H1 (cell line): ENCODE data around the gene CLBA1. TPM values are rescaled to one million over a fixed set of nuclear protein-coding genes. Genes with fewer than 3 reads are reported as not detected.

Experiments
- CTCF ChIA-PET: fragments of 300-600 bp; sonication (Branson Sonifier 250); formaldehyde crosslinking; loops from one replicate; lab custom pipeline; 2021; ENCODE audit not compliant: partially characterized antibody; lab: Charles Lee
- POLR2A ChIA-PET: fragments of 300-600 bp; sonication (Branson Sonifier 250); formaldehyde crosslinking; loops from one replicate; lab custom pipeline; 2021; ENCODE audit warnings: inconsistent platforms; ENCODE audit not compliant: partially characterized antibody; lab: Charles Lee
- DNase-seq, 2 experiments: peaks; one replicate each; pipeline versions ENCODE4 v3.0.0 to v3.0.0-alpha.2; 2010 to 2022; ENCODE audit warnings: low spot score in 2 of 2, low read depth in 1 of 2, mixed read lengths in 1 of 2
- FAIRE-seq: peaks from 2 replicates; lab custom pipeline; 2011; peaks lifted over from hg19 to GRCh38; lab: Jason Lieb, UNC
- H2AFZ ChIP-seq: 2 replicates; pipeline ENCODE4 v1.8.1; 2012; ENCODE audit warnings: low read length, inconsistent platforms
- H2AK5ac ChIP-seq: 2 replicates; pipeline ENCODE4 v1.6.1; 2013; ENCODE audit warnings: low read depth, low read length
- H2BK120ac ChIP-seq: replicated peaks from 2 replicates; pipeline ENCODE3; 2013; ENCODE audit warnings: low read depth, low read length, inconsistent platforms
- H2BK12ac ChIP-seq: 2 replicates; pipeline ENCODE4 v1.6.1; 2013; ENCODE audit warnings: low read depth, low read length
- H2BK15ac ChIP-seq: 2 replicates; pipeline ENCODE4 v1.6.1; 2013; ENCODE audit warnings: low read length
- H2BK20ac ChIP-seq: 2 replicates; pipeline ENCODE4 v1.6.1; 2013; ENCODE audit warnings: low read length
- H2BK5ac ChIP-seq: 2 replicates; pipeline ENCODE4 v1.6.1; 2013; ENCODE audit warnings: low read depth, low read length
- H3K14ac ChIP-seq: 2 replicates; pipeline ENCODE4 v1.6.1; 2013; ENCODE audit warnings: inconsistent platforms; ENCODE audit not compliant: insufficient read length
- H3K18ac ChIP-seq: 2 replicates; pipeline ENCODE4 v1.6.1; 2013; ENCODE audit warnings: low read length; ENCODE audit errors: extremely low read depth
- H3K23ac ChIP-seq: 2 replicates; pipeline ENCODE4 v1.6.1; 2013; ENCODE audit warnings: inconsistent platforms; ENCODE audit not compliant: insufficient read length
- H3K23me2 ChIP-seq: 2 replicates; pipeline ENCODE4 v1.6.1; 2013; ENCODE audit warnings: low read depth, low read length
- H3K27ac ChIP-seq: 2 replicates; pipeline ENCODE4 v1.6.1; 2011; ENCODE audit warnings: low read depth, low read length, inconsistent platforms
- H3K27me3 ChIP-seq, 4 experiments: replicated peaks in 1 of 4; 1 replicate in 1 of 4; 2 replicates in 3 of 4; pipeline versions ENCODE4 v1.6.1 to v1.8.1; 2011 to 2013; ENCODE audit warnings: low read length in 3 of 4, mild to moderate bottlenecking in 3 of 4, inconsistent platforms in 2 of 4, mixed read lengths in 2 of 4, moderate library complexity in 1 of 4; ENCODE audit not compliant: control insufficient read depth in 3 of 4, insufficient read depth in 3 of 4; ENCODE audit errors: extremely low read depth in 1 of 4
- H3K36me3 ChIP-seq, 4 experiments: 2 replicates each; pipeline versions ENCODE4 v1.6.1 to v1.8.1; 2011 to 2013; ENCODE audit warnings: mild to moderate bottlenecking in 4 of 4, low read length in 3 of 4, moderate library complexity in 2 of 4, control low read depth in 1 of 4, inconsistent platforms in 1 of 4; ENCODE audit not compliant: insufficient read depth in 4 of 4, control insufficient read depth in 2 of 4
- H3K4ac ChIP-seq: replicated peaks from 2 replicates; pipeline ENCODE3; 2013; ENCODE audit warnings: low read length, low read depth, mixed read lengths, inconsistent platforms; ENCODE audit not compliant: insufficient read length
- H3K4me1 ChIP-seq, 4 experiments: replicated peaks in 1 of 4; 1 replicate in 1 of 4; 2 replicates in 3 of 4; pipeline versions ENCODE4 v1.6.1 to v1.8.1; 2011 to 2013; ENCODE audit warnings: low read length in 3 of 4, inconsistent platforms in 2 of 4, mixed read lengths in 1 of 4; ENCODE audit not compliant: insufficient read depth in 4 of 4, control insufficient read depth in 3 of 4
- H3K4me2 ChIP-seq, 2 experiments: 2 replicates each; pipeline versions ENCODE4 v1.6.1 to v1.8.1; 2011 to 2013; ENCODE audit warnings: low read depth in 2 of 2, low read length in 2 of 2, control low read depth in 1 of 2, inconsistent platforms in 1 of 2, mild to moderate bottlenecking in 1 of 2; ENCODE audit not compliant: insufficient read depth in 1 of 2
- H3K4me3 ChIP-seq, 4 experiments: fragments of 200-600, 300-600 bp in 1 of 4; sonication (generic), shearing (Covaris generic), sonication (Bioruptor Twin) in 1 of 4; 2 replicates each; pipeline versions ENCODE4 v1.5.1 to v1.8.1; 2011 to 2016; ENCODE audit warnings: low read length in 4 of 4, low read depth in 3 of 4, control low read depth in 2 of 4, inconsistent platforms in 2 of 4, mild to moderate bottlenecking in 2 of 4, mixed read lengths in 1 of 4, moderate library complexity in 1 of 4; ENCODE audit not compliant: insufficient read depth in 2 of 4; ENCODE audit errors: extremely low read depth in 1 of 4
- H3K56ac ChIP-seq: replicated peaks from 2 replicates; pipeline ENCODE3; 2013; ENCODE audit warnings: low read depth, mild to moderate bottlenecking, mixed read lengths, low read length, inconsistent platforms; ENCODE audit not compliant: insufficient read length
- H3K79me1 ChIP-seq: 2 replicates; pipeline ENCODE4 v1.6.1; 2013; ENCODE audit warnings: low read depth, low read length, control low read depth
- H3K79me2 ChIP-seq, 2 experiments: 2 replicates each; pipeline versions ENCODE4 v1.6.1 to v1.8.1; 2012 to 2013; ENCODE audit warnings: low read length in 2 of 2, mild to moderate bottlenecking in 2 of 2, inconsistent platforms in 1 of 2; ENCODE audit not compliant: insufficient read depth in 2 of 2, control insufficient read depth in 1 of 2
- H3K9ac ChIP-seq, 4 experiments: replicated peaks in 1 of 4; 1 replicate in 1 of 4; 2 replicates in 3 of 4; pipeline versions ENCODE4 v1.6.1 to v1.8.1; 2011 to 2013; ENCODE audit warnings: low read depth in 3 of 4, low read length in 3 of 4, control low read depth in 2 of 4, mild to moderate bottlenecking in 2 of 4, moderate library complexity in 2 of 4, inconsistent platforms in 1 of 4; ENCODE audit errors: extremely low read depth in 1 of 4
- H3K9me3 ChIP-seq, 2 experiments: 2 replicates each; pipeline versions ENCODE4 v1.6.1 to v1.8.1; 2012 to 2013; ENCODE audit warnings: mild to moderate bottlenecking in 2 of 2, moderate library complexity in 2 of 2, control low read depth in 1 of 2, inconsistent platforms in 1 of 2, low read depth in 1 of 2, low read length in 1 of 2, mixed read lengths in 1 of 2; ENCODE audit not compliant: insufficient read depth in 2 of 2
- H4K20me1 ChIP-seq, 2 experiments: replicated peaks in 1 of 2; 2 replicates each; pipeline versions ENCODE3 to v1.8.1; 2011 to 2013; ENCODE audit warnings: inconsistent platforms in 2 of 2, low read length in 2 of 2, mild to moderate bottlenecking in 1 of 2; ENCODE audit not compliant: insufficient read depth in 2 of 2, control insufficient read depth in 1 of 2
- H4K5ac ChIP-seq: 2 replicates; pipeline ENCODE4 v1.6.1; 2013; ENCODE audit warnings: low read length, low read depth, mixed read lengths, inconsistent platforms; ENCODE audit not compliant: insufficient read length
- H4K8ac ChIP-seq: 2 replicates; pipeline ENCODE4 v1.8.0; 2013; ENCODE audit warnings: mild to moderate bottlenecking, moderate library complexity, low read length, inconsistent platforms; ENCODE audit not compliant: insufficient read depth; ENCODE audit errors: extremely low read depth
- H4K91ac ChIP-seq: replicated peaks from 2 replicates; pipeline ENCODE3; 2013; ENCODE audit warnings: low read length, mixed read lengths, inconsistent platforms; ENCODE audit not compliant: insufficient read length
- BACH1 ChIP-seq: IDR thresholded peaks from 2 replicates; pipeline ENCODE4 v1.6.1; 2012; ENCODE audit warnings: low read length, improper control_type of control experiment
- CBX8 ChIP-seq: fragments of 300-800, 300-1000 bp; sonication (generic); IDR thresholded peaks from 2 replicates; pipeline ENCODE4 v1.7.1; 2016; ENCODE audit warnings: low read depth, low read length, borderline replicate concordance
- CEBPB ChIP-seq: IDR thresholded peaks from 2 replicates; pipeline ENCODE4 v1.6.1; 2012; ENCODE audit warnings: low read depth, low read length
- MAFK ChIP-seq: IDR thresholded peaks from 2 replicates; pipeline ENCODE4 v1.6.1; 2012; ENCODE audit warnings: low read depth, mild to moderate bottlenecking, improper control_type of control experiment, low read length
- NANOG ChIP-seq: IDR thresholded peaks from 2 replicates; pipeline ENCODE4 v1.6.1; 2011; ENCODE audit warnings: low read length, low read depth, mild to moderate bottlenecking, inconsistent platforms; ENCODE audit not compliant: insufficient read depth, poor library complexity, severe bottlenecking
- RBBP5 ChIP-seq: IDR thresholded peaks from 2 replicates; pipeline ENCODE4 v1.7.1; 2012; ENCODE audit warnings: low read depth, mild to moderate bottlenecking, inconsistent platforms, low read length, moderate library complexity, borderline replicate concordance
- SIRT6 ChIP-seq: IDR thresholded peaks from one replicate; pipeline ENCODE4 v1.7.1; 2012; ENCODE audit warnings: low read length, inconsistent platforms
- TEAD4 ChIP-seq: IDR thresholded peaks from 2 replicates; pipeline ENCODE4 v1.6.1; 2012; ENCODE audit warnings: low read depth, low read length, inconsistent platforms, mixed read lengths
- WGBS, 2 experiments: shearing (Covaris generic) in 1 of 2; methylation state at CpG; one replicate each; pipeline versions ENCODE4 v1.1.6 to v1.1.7; 2013 to 2015; ENCODE audit warnings: low lambda C conversion rate in 2 of 2, mixed read lengths in 2 of 2, inconsistent platforms in 1 of 2, low coverage in 1 of 2, missing lambda C conversion rate in 1 of 2; ENCODE audit not compliant: insufficient replicate concordance in 2 of 2, insufficient coverage in 1 of 2, insufficient read length in 1 of 2; ENCODE audit errors: extremely low coverage in 1 of 2, missing lambda C conversion rate in 1 of 2; 5-methylcytosine and 5-hydroxymethylcytosine counted together
- polyA plus RNA-seq, 7 experiments: library from polyadenylated mRNA; depleted of rRNA in 3 of 7; stranded (reverse) in 5 of 7; unstranded in 2 of 7; fragments of >200 nt in 5 of 7; fragments of 200-250 nt in 2 of 7; gene quantifications; 1 replicate in 5 of 7; 2 replicates in 1 of 7; 4 replicates in 1 of 7; pipeline versions ENCODE4 v1.2.1 to v1.2.3, GENCODE V29; 2011 to 2013; ENCODE audit warnings: missing spikeins in 2 of 7, mixed read lengths in 2 of 7
- total RNA-seq: library from RNA; stranded (reverse); fragmentation: NEBNext Ultra II Directional; extraction: Animal tissue kit (Norgen Biotek cat#: 25700); gene quantifications from 2 replicates; pipeline ENCODE4 v1.2.1, GENCODE V29; 2021
- TF ChIP-seq, protein P1 (sequence below), 3 experiments: IDR thresholded peaks; 1 replicate in 2 of 3; 2 replicates in 1 of 3; pipeline versions ENCODE4 v1.5.1 to v1.6.1; 2011; ENCODE audit warnings: low read length in 3 of 3, mild to moderate bottlenecking in 3 of 3, inconsistent platforms in 2 of 3, low read depth in 1 of 3, moderate library complexity in 1 of 3; ENCODE audit not compliant: insufficient read depth in 1 of 3; ENCODE audit errors: control extremely low read depth in 1 of 3
- TF ChIP-seq, protein P2 (sequence below): IDR thresholded peaks from 2 replicates; pipeline ENCODE4 v1.6.1; 2011; ENCODE audit warnings: low read length, improper control_type of control experiment

The CLBA1 gene
- total and polyA plus RNA-seq, 2 of the 8 experiments (the other 6 are each of a cell fraction or from before 2014, with no cell fraction given), result 1.6 to 2.4 TPM

DNA sequence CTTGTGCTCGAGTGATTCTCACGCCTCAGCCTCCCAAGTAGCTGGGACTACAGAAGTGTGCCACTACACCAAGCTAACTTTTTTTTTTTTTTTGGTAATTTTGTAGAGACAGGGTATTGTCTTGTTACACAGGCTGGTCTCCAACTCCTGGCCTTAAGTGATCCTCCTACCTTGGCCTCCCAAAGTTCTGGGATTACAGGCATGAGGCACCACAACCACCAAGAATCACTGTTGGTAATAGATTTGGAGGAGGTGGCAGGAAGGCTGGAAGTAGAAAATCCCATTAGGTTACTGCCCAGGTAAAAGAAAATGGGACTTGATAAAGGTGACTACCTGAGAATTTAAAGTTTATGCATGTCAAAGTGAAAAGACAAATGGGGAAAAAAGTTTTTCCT is 36.7 kb downstream of the CLBA1 start:
- no peak overlapping the region for H2AFZ ChIP-seq
- peaks cover 7% of the 10 kb centered on the region for H3K79me1 ChIP-seq
- peak overlapping the region in 1 of 4 experiments; percentile 64; a peak in 1 of 7 replicates for H3K9ac ChIP-seq
- H3K79me2 ChIP-seq, result peaks cover 29 to 31% of the 10 kb centered on the region in 2 experiments
- peak overlapping the region; percentile 74 to 98 (median 78); a peak in 7 of 8 replicates for H3K4me3 ChIP-seq
- H2BK12ac ChIP-seq, result no peak overlapping the region
- no peaks in the 10 kb centered on the region for H3K9me3 ChIP-seq
- no peak overlapping the region for H4K91ac ChIP-seq
- H4K8ac ChIP-seq, result no peak overlapping the region
- FAIRE-seq (no peak), DNase-seq (no peak)
- no peak overlapping the region for H2BK5ac ChIP-seq
- peaks cover 14 to 20% of the 10 kb centered on the region in 2 experiments for H4K20me1 ChIP-seq
- ChIA-PET CTCF (interaction anchor here (0.6 to 1.6 kb wide), 7 partner anchors 24 to 68 kb away, joined by 3 to 9 read pairs (median 3); no protein-coding TSS in a partner anchor), POLR2A (interaction anchor here (1.6 kb wide), 2 partner anchors 12 to 20 kb away, joined by 4 to 6 read pairs; no protein-coding TSS in a partner anchor)
- 85% methylated on average over 2 of the region's 2 CpGs; no CpG with 5 or more reads in 1 of the 2 experiments for WGBS, 2 experiments
- H3K23ac ChIP-seq, result no peak overlapping the region
- no peak overlapping the region for H2BK20ac ChIP-seq
- peaks cover 0 to 8% (median 0%) of the 10 kb centered on the region in 4 experiments; a peak in 1 of 8 replicates for H3K36me3 ChIP-seq
- no peak overlapping the region for H2BK120ac ChIP-seq
- H2AK5ac ChIP-seq, result no peak overlapping the region
- no peak overlapping the region for H3K18ac ChIP-seq
- H3K4me1 ChIP-seq, result peaks cover 0 to 8% (median 5%) of the 10 kb centered on the region in 4 experiments; a peak in 4 of 7 replicates
- no peak overlapping the region for H2BK15ac ChIP-seq
- no peak overlapping the region for H3K4ac ChIP-seq
- H3K56ac ChIP-seq, result no peak overlapping the region
- no peak overlapping the region for H3K14ac ChIP-seq
- H3K27me3 ChIP-seq, result no peaks in the 10 kb centered on the region
- peaks cover 18% of the 10 kb centered on the region for H3K23me2 ChIP-seq
- peak overlapping the region; percentile 71 to 89 for H3K4me2 ChIP-seq
- no peak overlapping the region for H3K27ac ChIP-seq
- H4K5ac ChIP-seq, result no peak overlapping the region
- TF ChIP-seq SIRT6, result no peak
- TF ChIP-seq MAFK, result no peak
- no peak for TF ChIP-seq BACH1
- no peak for TF ChIP-seq NANOG
- TF ChIP-seq, protein P1, sequence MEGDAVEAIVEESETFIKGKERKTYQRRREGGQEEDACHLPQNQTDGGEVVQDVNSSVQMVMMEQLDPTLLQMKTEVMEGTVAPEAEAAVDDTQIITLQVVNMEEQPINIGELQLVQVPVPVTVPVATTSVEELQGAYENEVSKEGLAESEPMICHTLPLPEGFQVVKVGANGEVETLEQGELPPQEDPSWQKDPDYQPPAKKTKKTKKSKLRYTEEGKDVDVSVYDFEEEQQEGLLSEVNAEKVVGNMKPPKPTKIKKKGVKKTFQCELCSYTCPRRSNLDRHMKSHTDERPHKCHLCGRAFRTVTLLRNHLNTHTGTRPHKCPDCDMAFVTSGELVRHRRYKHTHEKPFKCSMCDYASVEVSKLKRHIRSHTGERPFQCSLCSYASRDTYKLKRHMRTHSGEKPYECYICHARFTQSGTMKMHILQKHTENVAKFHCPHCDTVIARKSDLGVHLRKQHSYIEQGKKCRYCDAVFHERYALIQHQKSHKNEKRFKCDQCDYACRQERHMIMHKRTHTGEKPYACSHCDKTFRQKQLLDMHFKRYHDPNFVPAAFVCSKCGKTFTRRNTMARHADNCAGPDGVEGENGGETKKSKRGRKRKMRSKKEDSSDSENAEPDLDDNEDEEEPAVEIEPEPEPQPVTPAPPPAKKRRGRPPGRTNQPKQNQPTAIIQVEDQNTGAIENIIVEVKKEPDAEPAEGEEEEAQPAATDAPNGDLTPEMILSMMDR (IDR thresholded peaks at IDR 0.05; ENCODE audit: control extremely low read depth in 1 of 3, insufficient read depth in 1 of 3, low read depth in 1 of 3, low read length in 3 of 3), result no peak
- no peak for TF ChIP-seq TEAD4
- TF ChIP-seq CEBPB, result no peak
- no peak for TF ChIP-seq RBBP5
- no peak for TF ChIP-seq CBX8
- TF ChIP-seq, protein P2, sequence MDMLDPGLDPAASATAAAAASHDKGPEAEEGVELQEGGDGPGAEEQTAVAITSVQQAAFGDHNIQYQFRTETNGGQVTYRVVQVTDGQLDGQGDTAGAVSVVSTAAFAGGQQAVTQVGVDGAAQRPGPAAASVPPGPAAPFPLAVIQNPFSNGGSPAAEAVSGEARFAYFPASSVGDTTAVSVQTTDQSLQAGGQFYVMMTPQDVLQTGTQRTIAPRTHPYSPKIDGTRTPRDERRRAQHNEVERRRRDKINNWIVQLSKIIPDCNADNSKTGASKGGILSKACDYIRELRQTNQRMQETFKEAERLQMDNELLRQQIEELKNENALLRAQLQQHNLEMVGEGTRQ, result no peak
